Brain microvascular endothelial cell (primary cell): ENCODE results near the gene KCNK5.

Experiments
- DNase-seq: peaks from one replicate; pipeline ENCODE4 v3.0.0-alpha.2; 2020
- H3K27ac ChIP-seq: fragments of 250-450 bp; sonication (Bioruptor Pico); 2 replicates; pipeline ENCODE4 v1.5.1; 2020; ENCODE audit warnings: mild to moderate bottlenecking, moderate library complexity
- H3K27me3 ChIP-seq: fragments of 250-450 bp; sonication (Bioruptor Pico); replicated peaks from 2 replicates; pipeline ENCODE4 v1.5.1; 2020; ENCODE audit warnings: mild to moderate bottlenecking
- H3K36me3 ChIP-seq: fragments of 250-450 bp; sonication (Bioruptor Pico); replicated peaks from 2 replicates; pipeline ENCODE4 v1.5.1; 2020; ENCODE audit warnings: mild to moderate bottlenecking
- H3K4me3 ChIP-seq: 2 replicates; pipeline ENCODE4 v1.5.1; 2011; ENCODE audit warnings: low read depth, mild to moderate bottlenecking, control low read depth, low read length, moderate library complexity
- CTCF ChIP-seq: IDR thresholded peaks from 2 replicates; pipeline ENCODE4 v1.5.1; 2011; ENCODE audit warnings: low read depth, mild to moderate bottlenecking, moderate library complexity, low read length, control low read depth, inconsistent platforms; ENCODE audit errors: missing control alignments
- in situ Hi-C: cut with HindIII; loops from 2 replicates; pipeline ENCODE4 v1.10.0; 2017; ENCODE audit warnings: low sequenced_read_pairs, low pct_ligation_motif_present

The KCNK5 gene

GRCh38 chr6:39194466-39194865, 34.8 kb downstream of the KCNK5 start:
- DNase-seq = no peak
- in situ Hi-C loops = no loop called here

GRCh38 chr6:39193201-39193791, 36.0 kb downstream of the KCNK5 start:
- H3K36me3 ChIP-seq = no peaks in the 10 kb centered on the region
- no peak overlapping the region for H3K4me3 ChIP-seq
- no peak for TF ChIP-seq CTCF
- H3K27me3 ChIP-seq = no peaks in the 10 kb centered on the region
- DNase-seq = no peak
- H3K27ac ChIP-seq = no peak overlapping the region
- in situ Hi-C loops = no loop called here

More at GRCh38 chr6:39194466-39194865, 34.8 kb downstream of the KCNK5 start:
- Histone ChIP-seq H3K27me3 (no peaks in the 10 kb centered on the region), H3K36me3 (no peaks in the 10 kb centered on the region), H3K4me3 (no peak overlapping the region), H3K27ac (no peak overlapping the region)
- no peak for TF ChIP-seq CTCF

GRCh38 chr6:39192736-39193135, 36.5 kb downstream of the KCNK5 start:
- no peaks in the 10 kb centered on the region for H3K36me3 ChIP-seq
- in situ Hi-C loops = no loop called here
- no peak for DNase-seq

GRCh38 chr6:39191236-39191930, 37.9 kb downstream of the KCNK5 start:
- Histone ChIP-seq H3K4me3 (no peak overlapping the region), H3K27me3 (no peaks in the 10 kb centered on the region), H3K36me3 (no peaks in the 10 kb centered on the region), H3K27ac (no peak overlapping the region)
- TF ChIP-seq CTCF = no peak
- in situ Hi-C loops = no loop called here
- DNase-seq = no peak

More at GRCh38 chr6:39192736-39193135, 36.5 kb downstream of the KCNK5 start:
- Histone ChIP-seq H3K27me3 (no peaks in the 10 kb centered on the region), H3K27ac (no peak overlapping the region), H3K4me3 (no peak overlapping the region)
- TF ChIP-seq CTCF = no peak

- no peaks in the 10 kb centered on the region for H3K27me3 ChIP-seq
- H3K36me3 ChIP-seq = no peaks in the 10 kb centered on the region
- in situ Hi-C loops = no loop called here
- TF ChIP-seq CTCF = no peak
- no peak overlapping the region for H3K27ac ChIP-seq
- no peak for DNase-seq
- no peak overlapping the region for H3K4me3 ChIP-seq
Measured at GRCh38 chr6:39190545-39191235, 38.6 kb downstream of the KCNK5 start.
